IPS-18c (cell line): ENCODE results near the gene CSF3R.

ENCODE experiments used
- H3K4me3 ChIP-seq: 2 replicates; pipeline ENCODE4 v1.7.0; 2013; ENCODE audit warnings: low read depth, mild to moderate bottlenecking, low read length, moderate library complexity; ENCODE audit not compliant: insufficient read depth
- H3K9me3 ChIP-seq: one replicate; pipeline ENCODE4 v1.6.1; 2013; ENCODE audit warnings: mild to moderate bottlenecking, low read length, moderate library complexity; ENCODE audit not compliant: control insufficient read depth, insufficient read depth

The CSF3R gene

DNA sequence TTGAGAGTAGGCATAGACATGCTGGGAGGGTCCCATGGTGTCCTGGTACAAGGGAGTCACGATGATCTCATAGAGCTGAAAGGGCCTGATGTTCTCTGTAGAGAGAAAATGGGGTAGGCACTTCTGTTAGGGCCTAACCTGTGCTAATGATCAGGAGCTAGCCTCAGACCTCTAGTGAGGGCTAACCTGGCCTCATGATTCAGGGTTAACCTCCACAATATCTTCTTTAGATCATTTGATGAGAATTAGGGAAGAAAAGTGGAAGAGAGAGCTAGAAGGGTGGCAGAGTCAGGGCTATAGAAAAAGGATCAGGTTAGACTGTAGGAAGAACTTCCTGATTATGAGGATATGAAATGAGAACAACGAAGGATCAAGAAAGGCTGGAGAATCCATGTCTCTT, 13.6 kb downstream of the CSF3R start:
- Histone ChIP-seq H3K4me3 (no peak overlapping the region), H3K9me3 (no peaks in the 10 kb centered on the region)

DNA sequence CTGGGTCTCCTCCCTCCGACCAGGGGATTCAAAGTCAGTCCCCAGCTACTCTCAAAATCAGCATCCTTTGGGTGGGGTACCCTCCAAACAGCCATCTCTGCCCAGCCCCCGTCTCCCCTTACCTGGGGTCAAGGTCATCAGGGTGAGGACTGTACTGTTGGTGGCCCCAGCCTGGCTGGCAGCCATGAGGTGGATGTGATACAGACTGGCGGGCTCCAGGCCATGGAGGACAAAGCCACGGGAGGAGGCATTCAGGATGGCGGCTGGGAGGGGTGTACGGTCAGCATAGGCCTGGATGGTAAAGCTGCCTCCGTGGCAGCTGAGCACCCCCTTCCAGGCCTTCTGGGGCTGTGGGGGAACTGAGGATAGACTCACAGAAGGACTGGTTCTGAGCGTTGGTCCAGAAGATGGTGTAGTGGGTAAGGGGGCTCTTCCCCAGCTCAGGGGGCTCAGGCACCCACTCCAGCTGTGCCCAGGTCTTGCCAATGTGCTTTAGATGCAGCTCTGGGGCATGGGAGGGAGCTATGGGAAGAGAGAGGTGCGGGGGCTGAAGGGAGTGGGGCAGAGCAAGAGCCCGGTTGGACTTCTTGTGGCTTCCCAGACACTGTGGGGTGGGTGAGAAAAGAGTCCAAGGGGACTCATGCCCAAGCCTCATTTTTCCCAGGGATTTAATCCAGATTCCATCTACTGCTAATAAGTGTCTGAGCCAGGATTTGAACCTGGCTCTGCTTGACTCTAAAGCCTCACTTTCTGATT, 14.8 kb downstream of the CSF3R start:
- H3K9me3 ChIP-seq = no peaks in the 10 kb centered on the region
- H3K4me3 ChIP-seq = no peak overlapping the region

DNA sequence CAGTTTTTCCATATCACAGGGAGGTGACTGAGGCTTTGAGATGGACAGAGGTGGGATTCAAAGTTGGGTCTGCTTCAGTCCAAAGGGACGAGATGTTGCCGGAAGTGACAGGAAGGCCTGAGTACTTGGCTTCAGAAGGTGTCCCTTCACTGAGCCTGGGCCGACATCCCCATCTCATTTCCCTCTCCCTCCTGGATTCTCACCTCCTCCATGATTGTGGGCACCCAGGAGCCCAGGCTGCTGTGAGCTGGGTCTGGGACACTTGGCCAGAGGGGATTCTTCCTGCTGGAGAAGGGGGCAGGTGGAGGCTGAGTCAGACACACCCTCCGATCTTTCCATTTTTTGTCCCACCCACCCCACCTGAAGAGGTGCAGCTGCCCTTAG, 15.7 kb downstream of the CSF3R start:
- H3K9me3 ChIP-seq = no peaks in the 10 kb centered on the region
- H3K4me3 ChIP-seq = no peak overlapping the region

DNA sequence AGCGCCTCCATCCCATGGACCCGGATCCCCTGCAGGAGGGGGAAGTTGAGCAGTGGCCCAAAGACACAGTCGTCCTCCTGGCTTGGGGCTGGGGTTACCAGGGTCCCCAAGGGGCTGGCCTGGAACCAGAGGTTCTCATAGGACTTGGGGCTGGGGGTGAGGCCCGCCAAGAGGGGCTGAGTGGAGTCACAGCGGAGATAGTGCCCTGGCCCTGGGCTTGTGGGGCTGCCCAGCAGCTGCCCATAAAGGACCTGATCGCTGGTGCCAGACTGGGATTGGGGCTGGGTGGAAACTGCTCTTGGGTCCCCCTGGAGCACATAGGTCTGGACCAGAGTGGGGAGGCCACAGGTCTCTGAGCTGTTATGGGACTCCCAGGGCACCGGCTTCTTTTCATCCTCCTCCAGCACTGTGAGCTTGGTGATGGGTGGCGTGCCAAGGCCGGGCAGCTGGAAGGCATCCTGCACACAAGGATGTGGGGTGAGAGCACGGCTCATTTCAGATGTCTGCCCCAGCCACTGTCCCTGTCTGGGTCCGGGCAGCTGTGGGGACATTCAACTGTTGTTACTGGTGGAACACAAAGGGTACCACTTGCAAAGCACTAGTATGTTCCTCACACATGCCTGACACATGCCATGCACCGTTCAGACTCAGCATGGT, 16.2 kb downstream of the CSF3R start:
- Histone ChIP-seq H3K4me3 (no peak overlapping the region), H3K9me3 (no peaks in the 10 kb centered on the region)

DNA sequence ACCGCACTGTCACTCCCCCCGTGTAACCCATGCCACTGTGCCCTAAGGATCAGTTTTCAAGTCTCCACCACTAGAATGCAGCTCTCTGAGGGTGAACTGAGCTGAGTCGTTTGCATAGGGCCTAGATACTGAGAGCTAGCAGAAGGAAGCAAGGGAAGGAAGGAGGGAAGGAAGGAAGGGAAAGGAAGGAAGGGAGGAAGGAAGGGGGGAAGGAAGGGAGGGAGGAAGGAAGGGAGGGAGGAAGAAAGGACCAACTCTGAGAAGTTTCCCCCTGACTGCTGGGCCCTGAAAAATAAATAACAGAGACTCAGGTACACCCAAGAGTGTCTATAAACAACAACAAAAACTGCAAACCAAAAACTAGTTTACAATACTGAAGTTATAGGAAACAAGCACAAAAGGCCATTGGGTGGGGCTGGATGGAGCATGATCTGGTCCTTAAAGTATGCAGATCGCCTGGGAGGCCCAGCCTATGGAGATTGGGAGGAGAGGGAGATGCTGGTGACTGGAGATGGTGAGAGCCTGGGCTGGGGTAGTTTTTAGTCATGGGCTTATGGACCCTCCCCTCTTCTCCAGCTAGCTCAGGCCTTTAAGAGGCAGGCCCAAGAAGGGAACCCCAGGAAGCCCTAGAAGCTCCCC, 16.9 kb downstream of the CSF3R start:
- H3K4me3 ChIP-seq = no peak overlapping the region
- H3K9me3 ChIP-seq = no peaks in the 10 kb centered on the region

DNA sequence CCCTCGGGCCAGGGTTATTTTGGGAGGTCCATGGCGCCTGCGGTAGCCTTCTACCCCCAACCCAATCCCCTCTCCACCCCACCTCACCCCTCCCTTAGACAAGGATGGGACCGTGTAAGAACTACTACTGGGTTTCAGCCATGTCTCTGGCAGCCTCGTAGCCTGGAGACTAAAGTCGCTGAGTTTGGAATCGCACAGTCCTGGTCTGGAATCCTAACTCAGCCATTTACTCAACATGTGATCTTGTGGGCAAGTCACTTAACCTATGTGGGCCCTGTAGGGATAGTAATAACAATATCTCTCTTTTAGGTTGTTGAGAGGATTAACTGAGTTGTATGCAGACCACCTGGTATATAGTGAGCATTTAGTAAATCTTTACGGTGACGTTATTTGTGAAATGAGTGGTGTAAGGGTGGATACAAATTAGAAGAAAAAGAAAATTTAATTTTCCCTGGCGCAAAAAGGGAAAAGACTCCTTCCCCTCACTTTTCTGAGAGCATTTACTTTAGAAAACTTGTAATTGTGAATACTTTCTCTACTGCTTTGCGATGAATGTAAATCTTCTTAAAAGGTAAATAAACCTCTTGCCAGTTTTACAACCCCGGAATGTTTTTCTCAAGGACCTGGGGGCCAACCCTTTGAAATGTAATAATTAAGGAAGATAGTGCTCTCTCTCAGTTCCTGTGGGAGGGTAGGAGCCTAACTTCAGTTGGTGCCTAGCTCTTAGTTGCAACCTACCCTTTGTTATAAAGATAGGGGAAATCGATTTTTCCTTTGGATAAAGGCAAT, 17.9 kb downstream of the CSF3R start:
- H3K9me3 ChIP-seq = no peaks in the 10 kb centered on the region
- peak overlapping the region; percentile 95 for H3K4me3 ChIP-seq

DNA sequence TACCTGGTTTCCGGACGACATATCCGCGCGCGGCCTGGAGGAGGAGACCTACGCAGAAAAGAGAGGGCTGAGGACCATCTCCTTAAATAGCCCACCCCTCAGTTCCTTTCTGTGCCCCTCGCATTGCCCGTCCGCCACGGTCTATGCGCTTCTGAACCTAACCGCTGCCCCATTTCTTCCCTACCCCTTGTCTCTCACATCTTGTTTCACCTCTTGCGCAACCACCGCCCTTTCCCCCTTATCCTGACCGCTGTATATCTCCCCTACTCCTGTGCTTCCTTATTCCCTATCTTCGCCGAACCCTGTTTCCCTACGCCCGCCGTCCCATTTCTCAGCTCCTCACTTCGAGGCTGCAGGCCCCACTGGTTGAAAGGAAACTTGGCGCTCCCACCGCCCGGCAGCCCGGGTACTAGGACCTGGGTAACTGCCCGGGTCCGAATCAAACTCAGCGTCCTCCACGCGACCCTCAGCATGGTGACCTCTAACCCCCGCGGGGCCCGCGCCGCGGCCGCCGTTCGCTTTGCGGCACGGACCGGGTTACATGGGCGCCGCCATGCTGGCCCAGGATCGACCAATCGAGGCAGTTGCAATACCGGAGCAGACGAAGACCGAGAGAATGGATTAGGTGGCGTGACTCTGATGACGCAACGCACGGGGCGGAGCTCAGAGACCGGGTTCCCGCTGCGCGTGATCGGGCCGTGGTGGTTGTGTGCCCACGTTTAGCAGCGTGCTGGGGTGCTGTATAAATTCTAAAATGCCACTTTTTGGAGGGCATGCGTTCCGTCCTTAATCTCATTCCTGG, 18.7 kb downstream of the CSF3R start, which contains the start of gene MRPS15:
Gene MRPS15 (minus strand): TSS at position 582 of the 802 bp plus-strand sequence. CDS start 109 bp downstream, at position 473.
- Histone ChIP-seq H3K9me3 (no peaks in the 10 kb centered on the region), H3K4me3 (peak within 1 kb of the TSS; percentile 95)

DNA sequence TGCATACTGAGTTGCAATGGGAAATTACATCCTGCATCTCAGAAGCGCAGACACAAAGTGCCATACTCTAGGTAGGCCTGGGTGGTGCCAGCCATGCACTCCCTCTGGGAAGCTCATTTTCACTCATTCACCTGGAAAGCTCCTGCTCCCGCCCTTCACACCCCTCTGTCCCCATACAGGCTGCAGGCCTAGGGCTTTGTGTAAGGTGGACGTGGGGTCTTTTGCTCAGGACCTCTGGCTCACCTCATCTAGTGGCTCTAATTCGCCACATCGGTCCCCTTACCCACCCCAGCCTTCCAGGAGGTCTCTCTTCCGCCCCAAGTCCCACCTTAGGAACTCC, 19.3 kb downstream of the CSF3R start:
- no peaks in the 10 kb centered on the region for H3K9me3 ChIP-seq

DNA sequence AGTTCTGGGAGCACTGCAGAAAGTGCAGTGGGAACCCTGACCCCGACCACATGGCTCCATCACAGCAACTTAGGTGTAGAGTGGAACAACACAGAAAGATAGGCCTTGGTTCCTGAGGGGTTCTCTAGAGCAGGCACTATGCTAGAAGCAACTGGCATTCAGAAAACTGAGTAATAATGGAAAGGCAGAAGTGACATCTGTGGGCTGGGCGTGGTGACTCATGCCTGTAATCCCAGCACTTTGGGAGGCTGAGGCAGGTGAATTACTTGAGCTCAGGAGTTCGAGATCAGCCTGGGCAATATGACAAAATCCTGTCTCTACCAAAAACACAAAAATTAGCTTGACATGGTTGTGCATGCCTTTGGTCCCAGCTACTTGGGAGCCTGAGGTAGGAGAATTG, 23.8 kb downstream of the CSF3R start:
- Histone ChIP-seq H3K9me3 (no peaks in the 10 kb centered on the region), H3K4me3 (no peak overlapping the region)

More for the DNA sequence above, 19.3 kb downstream of the CSF3R start:
- H3K4me3 ChIP-seq = peak overlapping the region; percentile 95

DNA sequence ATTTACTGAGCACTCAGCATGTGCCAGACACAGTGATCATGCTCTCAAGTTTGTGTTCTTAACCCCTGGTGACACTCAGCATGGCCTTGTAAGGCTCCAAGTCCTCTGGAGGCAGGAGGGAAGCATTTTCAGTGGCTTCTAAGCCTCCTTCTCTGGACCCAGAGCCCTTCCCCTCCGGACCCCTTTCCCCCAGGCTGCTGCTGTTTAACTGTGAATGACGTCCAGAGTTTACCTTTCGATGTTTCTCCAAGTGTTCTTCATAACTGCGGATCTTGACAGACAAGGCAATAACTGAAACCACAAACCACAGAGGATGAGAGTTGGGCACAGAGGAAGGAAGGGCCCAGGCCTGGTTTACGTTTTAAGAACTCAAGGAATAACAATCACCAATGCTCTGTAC, 25.0 kb downstream of the CSF3R start:
- H3K4me3 ChIP-seq = no peak overlapping the region

DNA sequence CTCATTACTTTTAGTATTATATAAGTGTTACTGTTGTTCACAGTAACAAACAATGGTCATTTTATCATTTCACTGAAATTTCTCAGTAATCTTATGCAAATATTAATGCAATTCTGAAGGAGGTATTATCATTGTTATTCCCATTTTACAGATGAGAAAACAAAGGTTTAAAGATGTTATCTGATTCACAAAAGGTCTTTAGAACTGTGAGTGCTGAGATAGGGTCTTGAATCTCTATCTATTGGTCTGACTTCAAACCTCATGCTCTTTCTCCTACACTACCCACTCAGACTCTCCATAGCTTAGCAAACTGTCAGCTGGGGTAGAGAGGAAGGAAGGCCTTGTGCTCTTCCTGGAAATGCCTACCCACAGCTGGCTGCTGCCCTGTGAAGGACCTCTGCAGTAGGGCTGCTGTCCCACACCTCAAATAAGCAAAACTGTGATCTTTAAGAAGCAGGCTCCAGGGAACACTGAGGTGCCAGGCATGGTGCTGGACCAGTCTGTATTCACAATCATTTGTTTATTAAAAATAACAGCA, 26.3 kb downstream of the CSF3R start:
- Histone ChIP-seq H3K9me3 (no peaks in the 10 kb centered on the region), H3K4me3 (no peak overlapping the region)

More for the DNA sequence above, 25.0 kb downstream of the CSF3R start:
- H3K9me3 ChIP-seq = no peaks in the 10 kb centered on the region

DNA sequence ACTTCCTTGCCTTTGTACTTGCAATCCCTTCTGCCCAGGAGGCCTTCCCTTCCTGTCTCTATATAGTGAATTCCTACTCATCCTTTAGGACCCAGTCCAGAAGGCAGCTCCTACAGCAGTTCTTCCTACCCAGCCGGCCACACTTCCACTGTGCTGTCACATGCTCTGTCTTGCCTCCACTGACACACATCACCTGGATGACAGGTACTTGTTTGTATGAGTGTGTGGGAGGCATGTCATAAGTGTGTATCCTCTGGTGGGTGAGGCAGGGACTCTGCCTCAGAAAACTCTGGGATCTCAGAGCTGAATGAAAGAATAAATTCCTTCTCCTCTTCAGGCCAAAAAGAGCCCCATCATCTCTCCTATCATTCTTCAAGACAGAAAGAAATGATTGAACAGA, 27.3 kb downstream of the CSF3R start:
- Histone ChIP-seq H3K9me3 (no peaks in the 10 kb centered on the region), H3K4me3 (no peak overlapping the region)

DNA sequence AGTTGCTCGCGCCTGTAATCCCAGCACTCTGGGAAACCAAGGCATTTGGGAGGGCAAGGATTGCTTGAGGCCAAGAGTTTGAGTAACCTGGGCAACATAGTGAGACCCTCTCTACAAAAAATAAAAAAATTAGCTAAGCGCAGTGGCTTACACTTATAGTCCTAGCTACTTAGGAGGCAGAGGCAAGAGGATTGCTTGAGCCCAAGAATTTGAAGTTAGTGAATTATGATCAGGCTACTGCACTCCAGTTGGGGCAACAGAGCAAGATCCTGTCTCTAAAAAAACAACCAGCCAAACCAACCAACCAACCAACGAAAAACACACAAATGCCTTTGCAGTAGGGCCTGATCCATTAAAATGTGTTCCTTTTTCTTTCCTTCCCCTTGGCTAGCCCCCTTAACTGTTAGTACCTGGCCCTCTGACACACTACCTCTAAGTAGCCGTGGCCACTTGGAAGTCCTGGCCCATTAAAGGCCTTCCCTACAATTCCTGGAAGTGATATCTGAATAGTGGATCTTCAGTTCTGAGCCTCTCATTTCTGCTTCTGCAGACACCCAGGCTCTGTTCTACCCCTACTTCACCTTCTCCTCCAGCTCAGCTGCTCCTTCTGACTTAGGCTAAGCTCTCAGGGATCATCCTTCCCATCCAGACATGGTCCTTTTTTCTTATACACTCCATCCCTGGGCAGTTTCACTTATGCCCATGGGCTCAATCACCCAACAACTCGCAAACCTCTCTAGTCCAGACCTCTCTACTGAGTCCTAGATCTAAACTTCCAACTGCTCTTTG, 28.9 kb downstream of the CSF3R start:
- Histone ChIP-seq H3K4me3 (no peak overlapping the region), H3K9me3 (no peaks in the 10 kb centered on the region)

DNA sequence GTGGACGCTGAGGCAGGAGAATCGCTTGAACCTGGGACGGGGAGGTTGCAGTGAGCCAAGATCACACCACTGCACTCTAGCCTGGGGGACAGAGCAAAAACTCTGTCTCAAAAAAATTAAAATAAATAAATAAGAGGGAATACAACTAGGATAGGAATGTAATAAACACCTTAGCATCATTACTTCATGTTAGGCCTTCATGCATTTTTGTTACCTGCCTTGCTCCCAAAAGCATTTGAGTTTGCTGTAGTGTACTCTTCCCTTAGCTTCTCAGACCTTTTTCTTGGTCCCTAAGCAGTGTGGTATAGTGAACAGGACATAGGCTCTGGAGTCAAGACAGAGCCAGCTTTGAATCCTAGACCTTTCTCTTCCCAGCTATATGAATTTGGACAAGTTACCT, 29.7 kb downstream of the CSF3R start:
- H3K9me3 ChIP-seq = no peaks in the 10 kb centered on the region
- no peak overlapping the region for H3K4me3 ChIP-seq

DNA sequence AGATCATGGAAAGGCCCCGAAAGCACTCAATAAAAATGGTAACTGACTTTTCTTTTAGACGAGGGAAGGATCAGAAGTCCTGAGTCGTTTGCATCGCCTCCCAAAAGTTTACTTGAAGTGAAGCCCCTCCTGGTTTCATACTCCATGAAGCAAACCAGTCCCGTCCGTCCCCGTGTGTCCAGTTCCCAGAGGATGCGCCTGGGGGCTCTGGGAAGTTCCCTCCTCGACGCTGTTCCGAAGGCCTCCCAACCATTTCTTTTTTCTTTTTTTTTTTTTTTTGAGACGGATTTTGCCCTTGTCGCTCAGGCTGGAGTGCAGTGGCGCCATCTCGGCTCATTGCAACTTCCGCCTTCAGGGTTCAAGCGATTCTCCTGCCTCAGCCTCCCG, 31.8 kb downstream of the CSF3R start:
- H3K9me3 ChIP-seq = no peaks in the 10 kb centered on the region
- H3K4me3 ChIP-seq = peak overlapping the region; percentile 69
